Pons (tissue), 1 donor: ENCODE measurements around the gene GP2.
"Not testable (repeated sequence)": the region's sequence is repeated elsewhere in the genome, so short reads cannot be mapped to it uniquely, and the experiment has no call there.

ENCODE experiments used
- DNase-seq: peaks from one replicate; pipeline ENCODE4 v3.0.0-alpha.2; 2016; ENCODE audit warnings: low spot score

GP2 gene

DNA sequence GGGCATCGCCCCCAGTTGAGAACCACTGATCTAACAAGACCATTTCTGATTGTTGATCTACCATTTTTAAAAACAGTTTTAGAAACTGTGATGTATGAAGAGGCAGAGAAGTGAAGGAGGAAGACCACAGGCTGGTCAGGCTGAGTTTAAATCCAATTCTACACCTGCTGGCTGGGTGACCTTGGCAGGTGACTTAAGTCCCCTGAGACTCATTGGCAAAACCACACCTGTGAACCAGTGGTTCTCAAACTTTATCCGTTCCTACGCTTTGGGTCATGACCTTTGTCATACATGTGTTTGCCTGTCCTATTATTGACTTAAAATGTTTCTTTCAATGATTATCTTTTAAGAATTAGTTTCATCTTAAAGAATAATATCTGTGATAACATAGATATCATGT lies 2.3 kb downstream of the GP2 start:
- no peak for DNase-seq

DNA sequence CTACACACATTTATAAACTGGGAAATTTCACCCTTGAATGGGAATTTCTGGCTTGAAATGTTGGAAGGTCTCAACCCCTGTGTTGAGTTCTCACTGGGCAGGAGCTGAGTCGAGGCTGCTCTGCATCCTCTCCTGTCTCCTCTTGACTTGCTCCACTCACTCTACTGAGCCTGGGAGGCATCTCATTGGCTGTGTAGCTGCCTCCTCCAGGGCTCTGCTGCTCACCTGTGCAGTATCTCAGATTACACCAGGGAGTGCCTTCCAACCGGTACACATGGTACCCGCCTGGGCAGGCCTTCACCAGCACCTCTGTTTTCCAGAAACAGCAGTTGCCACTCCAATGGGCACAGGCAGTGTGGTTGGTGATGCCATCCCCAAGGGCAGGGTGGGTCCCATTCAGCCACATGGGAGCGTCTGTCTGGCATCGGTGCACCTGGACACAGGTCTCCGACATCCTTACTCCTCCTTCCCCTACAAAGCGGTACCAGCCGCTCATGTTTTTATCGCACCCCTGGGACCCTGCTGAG lies 3.7 kb downstream of the GP2 start:
- DNase-seq = no peak

DNA sequence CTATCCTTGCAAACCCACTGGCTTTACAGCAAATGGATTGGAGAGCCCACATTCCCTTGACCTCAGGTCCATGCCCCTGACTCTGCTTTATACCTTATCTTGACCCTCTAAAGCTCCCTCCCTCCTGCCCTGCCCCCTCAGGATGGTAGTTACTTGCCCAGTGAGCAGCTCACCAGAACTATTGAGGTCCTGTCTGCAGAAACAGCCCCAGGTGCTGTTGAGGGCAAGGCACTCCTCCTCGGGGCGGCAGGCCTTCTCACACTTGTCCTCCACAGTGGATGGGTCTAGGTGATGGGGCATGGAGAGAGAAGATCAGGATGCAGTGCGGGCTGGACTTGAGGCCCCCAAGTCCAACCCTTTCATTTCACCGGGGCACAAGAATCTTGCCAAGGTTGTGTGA lies 4.6 kb downstream of the GP2 start:
- no peak for DNase-seq

DNA sequence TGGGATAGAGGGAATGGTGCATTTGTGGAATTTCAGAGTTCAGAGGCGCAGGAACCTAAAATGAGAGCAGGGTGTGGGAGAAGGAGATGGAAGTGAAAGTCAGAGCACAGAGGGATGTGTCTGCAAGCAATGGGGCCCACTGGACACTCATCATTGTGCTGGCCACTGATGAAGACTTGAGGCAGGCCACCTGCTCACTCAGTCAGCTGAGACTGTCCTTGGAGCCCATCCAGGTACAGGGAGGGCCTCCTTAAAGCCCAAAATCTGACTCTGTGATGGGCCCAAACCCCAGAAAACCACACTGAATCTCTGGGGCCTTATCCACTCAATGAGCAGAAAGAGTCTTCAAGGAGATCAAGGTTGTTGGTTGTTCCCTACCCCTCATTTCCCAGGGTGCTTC lies 5.6 kb downstream of the GP2 start:
- DNase-seq = no peak

DNA sequence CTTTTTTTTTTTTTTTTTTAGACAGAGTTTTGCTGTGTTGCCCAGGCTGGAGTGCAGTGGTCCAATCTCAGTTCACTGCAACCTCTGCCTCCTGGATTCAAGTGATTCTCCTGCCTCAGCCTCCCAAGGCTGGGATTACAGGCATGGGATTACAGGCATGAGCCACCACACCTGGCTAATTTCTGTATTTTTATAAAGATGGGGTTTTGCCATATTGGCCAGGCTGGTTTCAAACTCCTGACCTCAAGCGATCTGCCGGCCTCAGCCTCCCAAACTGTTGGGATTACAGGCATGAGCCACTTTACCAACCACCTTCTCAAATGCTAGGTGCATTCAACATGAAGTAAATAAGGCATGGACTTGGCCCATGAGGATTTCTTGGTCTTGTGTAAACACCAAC lies 6.3 kb downstream of the GP2 start:
- not testable (repeated sequence) for DNase-seq

DNA sequence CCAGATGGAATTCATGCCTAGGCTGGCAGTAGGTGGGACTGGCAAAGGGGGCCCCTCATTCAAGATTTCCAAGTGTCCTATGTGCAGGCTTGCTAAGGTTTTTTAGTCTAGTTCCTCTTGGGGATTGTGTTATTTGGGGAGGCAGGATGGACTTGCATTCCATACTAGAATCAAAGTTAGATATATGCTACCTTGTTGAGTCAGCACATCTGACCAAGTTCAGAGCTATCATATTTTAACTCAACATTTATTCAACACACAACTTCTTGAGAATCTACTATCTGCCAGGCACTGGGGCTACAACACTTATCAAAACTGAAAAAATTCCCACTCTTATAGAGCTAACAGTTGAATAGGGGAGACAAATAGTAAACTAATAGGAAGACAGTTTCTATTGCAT lies 6.7 kb downstream of the GP2 start:
- no peak for DNase-seq

DNA sequence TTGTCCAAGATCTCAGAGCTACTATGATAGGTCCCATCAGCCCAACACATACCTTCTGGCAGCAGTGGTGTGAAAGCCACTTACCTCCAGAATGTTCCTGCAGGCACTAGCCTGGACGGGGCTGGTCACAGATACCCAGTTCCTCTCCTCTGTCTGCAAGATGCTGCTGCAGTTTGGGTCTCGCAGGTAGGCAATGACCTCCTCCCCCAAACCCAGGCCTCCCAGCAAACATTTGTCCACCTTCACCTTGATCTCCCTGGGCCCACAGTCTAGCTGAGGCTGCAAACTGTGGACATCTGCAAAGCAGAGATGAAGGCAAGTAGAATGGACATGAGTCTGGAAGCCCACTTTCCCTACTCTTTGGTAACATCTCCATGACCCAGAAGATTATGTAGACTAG lies 7.1 kb downstream of the GP2 start:
- DNase-seq = no peak

DNA sequence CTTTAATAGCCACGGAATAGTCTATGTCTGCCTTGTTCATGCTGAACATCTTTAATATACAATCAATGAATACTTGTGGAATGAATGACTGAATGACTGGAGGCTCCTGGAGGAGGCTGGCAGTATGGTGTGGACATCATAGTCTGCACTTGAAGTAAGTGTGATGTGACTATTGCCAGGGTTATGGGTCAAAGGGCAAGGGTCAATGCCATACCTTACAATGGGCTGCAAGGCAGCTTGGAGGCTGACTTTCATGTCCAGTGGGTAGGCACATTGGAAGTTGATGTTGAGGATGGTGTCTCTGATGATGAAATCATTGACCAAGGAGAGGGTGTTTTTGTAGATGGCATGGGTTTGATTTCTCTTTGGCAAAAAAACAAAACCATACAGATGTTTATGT lies 7.9 kb downstream of the GP2 start:
- no peak for DNase-seq

DNA sequence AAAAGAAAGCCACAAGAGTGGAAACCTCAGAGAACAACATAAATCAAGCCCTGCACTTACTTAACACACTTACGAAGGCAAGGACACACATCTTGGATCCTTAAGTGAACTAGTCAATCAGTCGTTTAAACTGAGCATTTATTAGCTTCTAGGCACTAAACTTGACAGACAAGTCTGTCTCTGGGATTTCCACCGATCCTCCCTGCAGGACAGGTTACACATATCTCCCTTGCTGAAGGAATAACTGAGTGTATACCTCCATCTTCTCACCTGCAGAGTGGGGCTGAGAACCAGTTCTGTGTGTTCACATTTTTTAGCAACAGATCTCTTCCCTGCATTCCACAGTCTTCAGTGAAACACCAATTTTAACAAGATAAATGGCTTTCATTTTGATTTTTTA lies 8.9 kb downstream of the GP2 start:
- no peak for DNase-seq

DNA sequence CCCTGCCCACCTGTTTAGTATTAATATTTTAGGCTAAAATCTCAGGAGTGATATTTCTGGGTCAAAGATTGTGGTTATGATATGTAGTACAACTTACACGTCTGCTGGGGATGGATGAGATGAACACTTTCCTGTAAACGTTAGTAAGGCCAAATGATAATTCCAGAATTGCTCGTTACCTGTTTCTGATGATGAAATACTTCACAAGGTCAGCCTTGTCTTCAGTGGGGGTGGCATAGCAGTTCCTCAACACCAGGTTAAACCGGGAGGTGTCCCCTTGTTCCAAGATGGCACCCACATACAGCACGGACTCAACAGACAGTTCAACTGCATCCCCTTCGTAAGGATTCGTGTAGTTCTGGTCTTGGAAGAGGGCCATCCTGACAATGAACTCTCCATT lies 9.3 kb downstream of the GP2 start:
- DNase-seq = no peak

DNA sequence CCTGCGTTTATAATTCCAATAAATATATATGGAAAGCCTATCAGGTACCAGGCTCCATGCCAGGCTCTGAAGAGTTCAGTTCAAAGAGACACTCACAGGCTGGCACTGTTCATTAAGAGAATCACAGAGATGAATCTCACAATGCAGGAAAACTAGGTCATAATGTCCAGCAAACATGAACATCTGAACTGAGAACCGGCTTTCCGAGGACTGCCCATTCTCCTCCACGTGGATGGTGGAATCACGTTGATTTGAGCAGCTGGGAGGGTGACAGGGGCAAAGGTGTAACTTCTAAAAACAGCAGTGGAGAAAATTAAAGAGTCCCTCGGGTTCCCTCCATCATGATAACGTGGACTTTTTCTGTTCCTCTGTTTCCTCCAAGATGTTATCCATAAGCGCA lies 10.2 kb downstream of the GP2 start:
- no peak for DNase-seq

DNA sequence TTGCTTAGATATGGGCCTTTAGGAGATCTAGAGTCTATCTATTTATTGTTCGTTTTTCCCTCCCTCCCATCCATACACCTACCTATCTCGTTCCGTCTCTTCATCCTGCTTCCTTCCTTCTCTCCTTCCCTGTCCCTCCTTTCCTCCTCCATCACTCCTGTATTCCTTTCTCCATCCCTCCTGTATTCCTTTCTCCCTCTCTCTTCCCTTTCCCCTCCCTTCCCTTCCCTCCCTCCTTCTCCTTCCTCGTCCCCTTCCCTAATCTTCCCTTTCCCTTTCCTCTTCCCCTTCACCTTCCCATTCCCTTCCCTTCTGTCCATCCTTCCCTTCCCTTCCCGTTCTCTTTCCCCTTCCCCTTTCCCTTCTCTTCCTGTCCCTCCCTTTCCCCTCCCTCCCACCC lies 10.6 kb downstream of the GP2 start:
- DNase-seq = no peak

DNA sequence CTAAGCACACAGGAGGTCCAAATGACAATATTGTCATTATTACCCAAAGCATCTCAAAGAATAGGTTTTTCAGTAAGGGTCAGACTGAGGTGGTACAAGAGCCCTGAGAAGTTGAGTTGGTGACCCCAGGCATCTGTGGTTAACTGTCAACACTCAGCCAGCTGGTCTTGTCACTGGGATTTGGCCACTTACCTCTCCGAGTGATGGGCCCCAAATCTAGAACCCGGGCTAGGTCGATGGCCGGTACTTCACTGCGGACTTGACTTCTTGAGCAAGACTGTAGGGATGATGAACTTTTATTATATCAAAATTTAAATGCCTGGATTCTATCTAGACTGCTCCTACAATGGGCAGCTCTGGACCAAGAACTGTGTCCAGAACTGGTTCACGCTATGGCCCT lies 11.5 kb downstream of the GP2 start:
- DNase-seq = no peak

DNA sequence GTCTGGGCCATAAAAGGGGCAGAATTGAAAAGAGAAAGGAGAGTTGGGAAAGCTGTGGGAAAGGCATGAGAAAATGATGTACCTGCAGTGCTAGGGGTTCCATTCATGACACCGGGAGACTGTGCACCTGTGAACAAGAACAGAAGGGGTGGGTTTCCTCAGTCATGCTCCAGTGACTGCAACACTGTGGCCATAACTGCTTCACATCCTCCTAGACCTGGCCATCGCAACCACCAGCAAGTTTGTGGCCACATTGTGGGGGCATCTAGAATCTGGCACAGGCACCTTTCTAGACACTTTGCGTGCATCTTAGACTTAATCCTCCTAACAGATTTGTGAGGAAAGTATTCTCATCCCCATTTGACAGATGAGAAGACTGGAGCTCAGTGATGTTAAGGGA lies 12.7 kb downstream of the GP2 start:
- no peak for DNase-seq

DNA sequence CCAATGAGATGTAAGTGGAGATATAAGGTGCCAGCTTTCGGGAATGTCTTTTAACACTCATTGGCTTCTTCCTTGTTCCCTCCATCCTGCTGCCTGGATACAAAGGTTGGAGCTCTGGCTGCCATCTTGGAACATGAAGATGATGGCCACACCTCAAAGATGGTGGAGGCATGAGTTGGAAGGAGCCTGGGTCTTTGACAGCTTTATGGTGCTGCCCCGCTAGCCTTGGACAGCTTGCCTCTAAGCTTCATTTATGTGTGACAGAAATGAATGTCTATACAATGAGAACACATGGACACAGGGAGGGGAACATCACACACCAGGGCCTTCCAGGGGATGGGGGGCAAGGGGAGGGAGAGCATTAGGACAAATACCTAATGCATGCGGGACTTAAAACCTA lies 13.6 kb downstream of the GP2 start:
- DNase-seq = no peak

DNA sequence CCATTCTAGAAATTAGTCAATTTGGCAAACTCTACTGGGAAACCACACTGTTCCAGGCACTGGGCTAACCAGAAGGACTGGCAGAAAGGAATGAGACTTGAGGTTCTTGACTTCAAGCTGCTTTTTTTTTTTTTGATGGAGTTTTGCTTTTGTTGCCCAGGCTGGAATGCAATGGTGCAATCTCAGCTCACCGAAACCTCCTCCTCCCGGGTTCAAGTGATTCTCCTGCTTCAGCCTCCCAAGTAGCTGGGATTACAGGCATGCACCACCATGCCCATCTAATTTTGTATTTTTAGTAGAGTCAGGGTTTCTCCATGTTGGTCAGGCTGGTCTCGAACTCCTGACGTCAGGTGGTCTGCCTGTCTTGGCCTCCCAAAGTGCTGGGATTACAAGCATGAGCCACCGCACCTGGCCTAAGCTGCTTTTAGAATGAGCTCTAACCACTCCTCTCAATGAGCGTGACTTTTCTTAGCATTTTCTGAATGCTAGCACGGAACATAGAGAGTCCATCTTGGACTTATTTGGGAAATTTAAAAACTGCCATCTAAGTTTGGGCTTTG lies 14.7 kb downstream of the GP2 start:
- not testable (repeated sequence) for DNase-seq

DNA sequence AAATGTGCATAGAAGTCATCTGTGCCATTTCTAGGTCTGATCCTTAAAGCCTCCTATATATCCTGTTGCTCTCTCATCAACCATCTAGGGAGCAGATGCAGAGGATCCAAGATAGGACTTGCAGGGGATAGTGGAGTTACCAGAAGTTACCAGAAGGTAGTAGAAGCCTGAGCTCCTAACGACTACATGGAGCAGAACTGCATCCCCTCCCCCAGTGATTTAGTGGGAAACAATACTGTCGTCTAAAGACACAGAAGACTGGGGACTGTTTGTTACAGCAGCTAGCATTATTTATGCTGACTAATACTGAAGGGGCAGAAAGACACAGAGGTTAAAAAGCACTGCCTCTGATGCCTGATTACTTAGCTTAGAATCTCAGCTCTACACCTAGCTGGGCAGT lies 15.8 kb downstream of the GP2 start:
- no peak for DNase-seq

DNA sequence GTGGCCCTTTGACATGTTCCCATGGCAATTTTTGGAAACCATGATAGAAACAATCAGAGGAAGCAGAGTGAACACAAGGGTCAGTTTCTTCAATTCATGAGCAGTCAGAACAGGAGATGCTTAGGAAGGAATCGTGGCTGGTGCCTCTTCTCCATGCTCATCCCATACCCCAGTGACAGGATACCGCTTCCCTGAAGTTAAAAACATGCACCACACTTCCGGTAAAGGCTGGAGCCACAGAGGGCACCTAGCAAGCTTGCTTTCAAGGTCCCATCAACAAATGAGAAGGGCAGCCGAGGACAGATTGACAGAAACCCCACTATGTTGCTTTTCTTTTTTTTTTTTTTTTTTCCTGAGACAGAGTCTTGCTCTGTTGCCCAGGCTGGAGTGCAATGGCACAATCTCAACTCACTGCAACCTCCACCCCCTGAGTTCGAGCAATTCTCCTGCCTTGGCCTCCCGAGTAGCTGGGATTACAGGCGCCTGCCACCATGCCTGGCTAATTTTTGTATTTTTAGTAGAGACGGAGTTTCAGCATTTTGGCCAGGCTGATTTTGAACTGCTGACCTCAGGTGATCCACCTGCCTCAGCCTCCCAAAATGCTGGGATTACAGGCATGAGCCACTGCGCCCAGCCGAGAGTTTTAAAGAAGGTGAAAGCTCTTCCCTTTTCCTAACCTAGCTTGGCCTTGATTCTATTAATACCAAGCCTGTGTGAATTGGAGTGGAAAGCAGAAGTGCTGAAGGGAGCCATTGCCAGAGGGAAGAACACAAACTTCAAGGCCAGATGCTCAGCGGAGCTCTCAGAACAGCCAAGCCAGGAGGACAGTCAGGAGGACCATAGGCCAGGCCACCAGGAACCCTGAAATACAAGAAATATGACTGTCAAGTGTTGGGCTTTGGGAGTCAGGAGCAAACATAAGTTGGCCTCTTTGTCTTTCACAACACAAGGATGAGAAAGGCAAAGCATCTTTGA lies 16.6 kb downstream of the GP2 start:
- DNase-seq = no peak

DNA sequence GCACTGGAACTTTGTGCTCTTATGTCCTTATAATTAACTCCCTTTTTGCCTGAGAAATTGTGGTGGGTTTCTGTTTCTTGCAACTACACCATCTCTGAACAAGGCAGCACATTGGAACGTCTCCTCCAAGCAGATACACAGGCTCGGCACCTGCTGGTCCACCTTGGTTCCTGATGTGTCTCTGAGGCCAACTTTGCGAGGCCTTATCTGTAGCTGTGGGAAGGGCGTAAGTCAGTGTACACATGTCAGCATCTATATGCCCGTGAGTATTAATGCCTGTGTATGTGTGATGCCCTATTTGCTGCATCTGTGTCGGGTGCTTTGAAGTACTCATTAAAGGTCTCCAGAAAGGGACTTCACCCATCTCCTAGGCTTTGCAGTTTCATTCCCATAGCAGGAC lies 17.5 kb downstream of the GP2 start:
- DNase-seq = no peak

DNA sequence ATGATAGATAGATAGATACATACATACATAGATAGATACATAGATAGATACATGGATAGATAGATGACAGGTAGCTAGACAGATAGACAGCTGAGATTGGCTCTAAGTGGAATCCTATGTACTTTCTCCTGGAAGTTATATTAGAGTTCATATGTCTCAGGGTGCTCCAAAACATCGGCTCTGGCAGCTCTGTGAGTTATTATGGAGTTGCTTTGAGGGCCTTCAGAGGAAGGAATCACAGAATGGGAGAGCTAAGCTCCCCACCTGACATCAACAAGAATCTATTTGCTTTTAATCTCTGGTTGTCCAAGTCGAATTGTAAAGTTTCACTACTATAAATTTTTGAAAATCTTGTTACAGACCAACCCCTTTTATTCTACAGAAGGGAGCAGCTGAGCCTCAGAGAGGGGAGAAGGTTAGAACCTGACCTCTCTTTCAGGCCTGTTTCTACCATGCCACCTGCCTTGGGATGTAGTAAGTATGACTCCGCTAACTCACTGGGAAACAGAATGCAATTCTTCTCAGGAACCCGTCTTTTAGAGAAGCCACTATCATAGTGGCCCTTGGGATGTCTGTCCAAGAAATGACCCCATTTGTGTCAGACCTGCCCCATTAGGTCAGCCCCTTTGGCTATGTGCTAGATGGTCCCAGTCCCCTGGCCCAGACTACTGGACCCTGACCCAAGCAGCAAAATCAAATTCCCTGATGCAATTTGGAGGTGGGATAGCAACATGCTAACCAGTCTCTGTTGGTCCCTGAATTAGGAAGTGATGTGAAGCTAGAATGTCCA lies 18.3 kb downstream of the GP2 start:
- no peak for DNase-seq

DNA sequence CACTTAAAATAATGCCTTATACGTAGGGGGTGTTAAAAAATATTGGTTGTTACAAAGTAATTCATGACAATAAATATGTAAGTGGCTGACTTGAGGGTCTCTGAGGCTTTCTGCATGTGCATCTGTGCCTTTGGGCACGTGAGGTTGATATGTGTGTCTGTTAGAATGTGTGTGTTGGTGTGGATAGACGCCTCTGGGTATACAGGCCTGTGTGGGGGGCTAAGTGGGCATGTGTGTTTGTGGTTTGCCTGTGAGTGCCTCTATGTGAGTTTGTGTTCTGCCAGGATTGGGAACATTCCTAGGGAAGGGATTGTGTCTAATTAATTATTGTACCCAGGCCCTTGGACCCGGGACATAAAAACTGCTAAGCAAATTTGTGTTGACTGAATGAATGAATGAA lies 19.0 kb downstream of the GP2 start:
- no peak for DNase-seq

DNA sequence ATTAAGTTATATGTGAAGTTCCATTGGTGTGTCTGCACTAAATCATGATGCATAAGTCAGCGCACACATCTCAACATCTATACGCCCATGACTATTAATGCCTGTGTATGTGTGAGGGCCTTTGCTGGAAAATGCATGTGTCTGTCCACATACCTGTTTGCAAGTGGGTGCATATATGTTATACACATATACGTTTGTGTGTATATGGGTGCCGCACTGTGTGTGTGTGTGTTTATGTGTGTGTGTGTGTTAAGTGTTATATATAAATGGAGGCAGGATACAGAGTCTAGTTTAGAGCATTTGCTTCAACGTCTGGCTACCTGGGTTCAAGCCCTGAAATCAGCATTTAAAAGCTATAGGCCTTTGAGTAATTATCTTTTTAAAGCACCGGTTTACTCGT lies 19.5 kb downstream of the GP2 start:
- no peak for DNase-seq

DNA sequence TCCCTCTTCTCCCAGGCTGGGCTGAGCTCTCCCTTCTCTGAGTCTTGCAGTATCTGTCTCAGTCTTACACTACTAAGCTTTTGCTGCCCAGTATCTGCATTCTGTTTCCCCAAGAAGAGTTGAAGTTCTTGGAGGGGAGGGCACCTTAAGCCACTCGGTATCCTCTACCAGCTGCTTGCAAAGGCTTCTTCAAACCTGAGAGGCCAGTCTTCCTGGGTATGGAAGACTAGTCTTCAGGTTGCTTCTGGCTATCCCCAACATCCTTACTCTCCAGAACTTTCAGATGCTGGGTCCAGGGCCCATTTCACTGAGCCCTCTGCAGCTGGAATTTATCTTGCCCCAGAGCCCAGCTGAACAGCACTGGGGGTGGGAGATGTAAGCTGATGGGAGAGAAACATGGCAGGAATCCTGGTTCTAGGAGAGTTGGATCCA lies 20.1 kb downstream of the GP2 start:
- DNase-seq = no peak
